SH-SY5Y (cell line): Measurements from ENCODE around the gene ZNF683.

ENCODE experiments used
- GATA2 ChIP-seq: IDR thresholded peaks from 2 replicates; pipeline ENCODE4 v1.6.1; 2011; ENCODE audit warnings: mild to moderate bottlenecking, low read depth, low read length
- GATA3 ChIP-seq: IDR thresholded peaks from 2 replicates; pipeline ENCODE4 v1.6.1; 2011; ENCODE audit warnings: low read depth, mild to moderate bottlenecking, low read length, moderate library complexity

The ZNF683 gene

GRCh38 chr1:26370591-26371382, 1.8 kb downstream of the ZNF683 start:
- TF ChIP-seq GATA2: no peak
- no peak for TF ChIP-seq GATA3

GRCh38 chr1:26368486-26368885, 4.1 kb downstream of the ZNF683 start:
- TF ChIP-seq GATA2 (no peak), GATA3 (no peak)

- no peak for TF ChIP-seq GATA3
These were observed 4.5 kb downstream of the ZNF683 start for GRCh38 chr1:26368006-26368405.

DNA sequence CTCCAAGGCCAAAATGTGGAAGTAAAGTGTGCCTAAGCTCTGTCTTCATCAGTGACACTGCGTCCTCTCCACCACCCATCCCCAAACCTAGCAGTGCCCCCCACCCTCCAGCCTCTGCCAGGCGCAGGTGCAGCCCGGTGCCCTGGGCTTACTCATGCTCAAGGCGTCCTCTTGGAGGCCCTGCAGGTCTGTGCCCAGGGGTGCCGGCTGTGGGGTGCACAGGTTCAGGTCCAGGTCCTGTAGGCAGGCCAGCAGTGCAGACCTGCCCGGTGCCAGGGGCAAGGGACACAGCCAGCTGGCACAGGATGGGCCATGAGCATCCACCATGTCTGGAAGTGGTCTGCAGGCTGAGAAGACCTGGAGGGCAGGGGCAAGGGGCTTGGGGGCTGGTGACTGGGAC, 5.1 kb downstream of the ZNF683 start:
- TF ChIP-seq GATA2 (no peak), GATA3 (no peak)

DNA sequence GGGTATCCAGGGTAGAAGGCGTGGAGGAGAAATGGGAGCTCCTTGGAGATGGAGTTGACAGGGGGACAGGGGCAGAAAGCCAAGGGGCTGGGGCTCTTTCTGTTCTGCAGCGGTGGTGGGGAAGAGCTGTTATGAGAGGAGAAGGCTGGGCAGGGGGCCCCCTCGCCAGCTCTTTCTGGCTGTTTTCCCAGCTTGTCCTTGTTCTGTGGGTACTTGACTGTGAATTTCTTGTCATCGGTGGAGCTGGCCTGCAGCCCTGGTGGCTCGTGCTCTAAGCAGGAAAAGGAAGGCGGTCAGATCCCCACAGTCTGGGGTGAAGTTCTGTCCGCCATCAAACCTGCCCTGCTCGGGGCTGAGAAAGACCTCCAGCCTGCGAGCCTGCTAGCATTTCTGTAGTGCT, 7.6 kb downstream of the ZNF683 start:
- TF ChIP-seq GATA3: no peak

DNA sequence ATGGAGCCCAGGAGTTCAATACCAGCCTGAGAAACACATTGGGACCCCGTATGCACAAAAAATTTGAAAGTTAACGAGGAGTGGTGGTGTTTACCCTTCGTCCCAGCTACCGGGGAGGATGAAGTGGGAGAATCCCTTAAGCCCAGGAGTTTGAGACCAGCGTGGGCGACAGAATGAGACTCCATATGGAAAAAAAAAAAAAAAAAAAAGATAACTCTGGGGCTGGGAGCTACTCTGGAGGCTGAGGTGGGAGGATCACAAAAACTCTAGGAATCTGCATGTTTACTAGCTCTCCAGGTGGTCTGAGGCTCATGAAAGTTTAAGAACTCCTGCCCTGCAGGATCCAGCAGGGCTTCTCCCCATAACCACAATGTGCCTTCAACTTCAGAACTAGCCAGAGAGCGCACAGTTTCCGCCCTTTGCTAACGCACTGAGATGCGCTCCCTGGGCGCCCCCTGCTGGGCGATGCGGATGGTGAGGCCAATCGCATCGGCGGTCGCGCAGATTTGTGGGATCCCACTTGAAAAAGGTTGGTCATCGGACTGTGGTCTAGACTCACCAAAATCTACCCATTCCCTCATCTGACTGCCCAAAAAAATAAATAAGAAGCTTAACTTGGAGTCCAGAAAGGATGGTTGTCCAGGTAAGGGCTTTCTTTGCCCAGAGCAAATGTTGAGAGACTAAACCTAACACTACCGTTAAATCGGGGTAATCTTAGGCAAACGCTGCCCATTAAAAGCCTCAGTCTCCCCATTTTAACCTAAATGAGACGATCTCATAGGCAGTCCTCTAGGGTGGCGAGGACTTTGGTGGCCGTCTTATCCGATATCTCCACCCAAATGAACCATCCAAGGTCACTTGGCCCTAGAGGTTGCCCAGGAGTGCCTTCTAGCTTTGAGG, 8.8 kb downstream of the ZNF683 start:
- TF ChIP-seq GATA3 (no peak), GATA2 (no peak)

- no peak for TF ChIP-seq GATA3
- no peak for TF ChIP-seq GATA2
These were observed 10.2 kb downstream of the ZNF683 start for GRCh38 chr1:26362331-26362730.

GRCh38 chr1:26361605-26362122, 10.9 kb downstream of the ZNF683 start:
- no peak for TF ChIP-seq GATA3

- no peak for TF ChIP-seq GATA3
- TF ChIP-seq GATA2: no peak
These were observed 11.5 kb downstream of the ZNF683 start for GRCh38 chr1:26360807-26361604.

DNA sequence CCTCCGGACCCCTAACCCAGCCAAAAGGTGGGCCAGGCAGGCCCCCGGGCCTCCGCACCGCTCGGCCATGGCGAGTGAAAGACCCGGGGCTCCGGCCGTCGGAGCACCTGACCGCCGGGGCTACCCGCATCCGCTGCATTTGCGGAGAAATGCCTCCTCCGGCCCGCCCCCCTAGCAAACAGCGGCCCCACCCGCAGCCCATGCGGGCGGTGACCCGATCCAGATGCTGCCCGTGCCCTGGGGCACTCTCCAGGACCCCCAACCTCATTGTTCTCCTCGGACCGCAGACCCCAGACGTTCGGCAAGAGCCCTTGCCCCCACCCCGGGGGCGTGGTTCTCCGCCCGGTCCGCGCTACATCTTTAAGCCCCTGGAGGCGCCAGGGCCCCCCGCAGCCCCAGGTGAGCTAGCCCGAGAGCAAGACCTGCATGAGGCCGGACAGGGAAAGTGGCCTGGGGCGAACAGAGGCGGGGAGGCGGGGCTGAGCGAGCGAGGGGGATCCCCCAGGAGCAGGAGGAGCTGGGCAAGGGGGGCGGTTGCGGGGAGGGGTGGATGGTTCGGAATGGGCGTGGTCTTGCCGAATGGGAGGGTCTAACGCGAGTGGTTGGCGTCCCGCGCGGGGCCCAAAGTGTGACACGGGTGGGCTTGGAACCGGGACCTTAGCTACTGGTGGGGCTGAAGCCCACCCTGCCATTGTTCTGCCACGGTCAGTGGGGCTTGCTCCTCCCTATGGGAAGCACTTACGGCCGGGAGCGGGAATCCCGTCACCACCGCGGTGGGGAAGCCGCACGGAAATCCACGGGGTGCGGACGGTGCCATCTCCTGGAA, 12.4 kb downstream of the ZNF683 start:
- TF ChIP-seq GATA3 (no peak), GATA2 (no peak)

GRCh38 chr1:26358411-26359384, 13.9 kb downstream of the ZNF683 start:
- TF ChIP-seq GATA2: no peak
- no peak for TF ChIP-seq GATA3

- TF ChIP-seq GATA3 (no peak), GATA2 (no peak)
These were observed 15.4 kb downstream of the ZNF683 start for GRCh38 chr1:26357121-26357602.
